GM10248 (cell line): ENCODE measurements around the gene CAAP1.

Experiments
- CTCF ChIA-PET: fragments of 300-600 bp; sonication (Branson Sonifier 250); formaldehyde crosslinking; extraction: SDS; loops from one replicate; lab custom pipeline; 2021; ENCODE audit warnings: antibody characterized with exemption; lab: Yijun Ruan, JAX
- POLR2A ChIA-PET: fragments of 350-650 bp; sonication (Branson Sonifier 250); formaldehyde crosslinking; extraction: SDS; loops from one replicate; lab custom pipeline; 2020; ENCODE audit warnings: antibody characterized with exemption; lab: Yijun Ruan, JAX
- DNase-seq: peaks from one replicate; pipeline ENCODE4 v3.0.0; 2012; ENCODE audit errors: extremely low spot score
- CTCF ChIP-seq: IDR thresholded peaks from 2 replicates; pipeline ENCODE4 v1.5.1; 2012; ENCODE audit warnings: mild to moderate bottlenecking, low read depth; ENCODE audit errors: extremely low read depth, missing control alignments, control extremely low read depth

Gene CAAP1

GRCh38 chr9:26928902-26929495 is 36.4 kb upstream of the CAAP1 start:
- TF ChIP-seq CTCF: no peak
- ChIA-PET CTCF (interaction anchor here (1.5 to 2.1 kb wide), 4 partner anchors 9 to 13 kb away, joined by 4 to 7 read pairs (median 6); no protein-coding TSS in a partner anchor), POLR2A (no interaction called here)
- no peak for DNase-seq

DNA sequence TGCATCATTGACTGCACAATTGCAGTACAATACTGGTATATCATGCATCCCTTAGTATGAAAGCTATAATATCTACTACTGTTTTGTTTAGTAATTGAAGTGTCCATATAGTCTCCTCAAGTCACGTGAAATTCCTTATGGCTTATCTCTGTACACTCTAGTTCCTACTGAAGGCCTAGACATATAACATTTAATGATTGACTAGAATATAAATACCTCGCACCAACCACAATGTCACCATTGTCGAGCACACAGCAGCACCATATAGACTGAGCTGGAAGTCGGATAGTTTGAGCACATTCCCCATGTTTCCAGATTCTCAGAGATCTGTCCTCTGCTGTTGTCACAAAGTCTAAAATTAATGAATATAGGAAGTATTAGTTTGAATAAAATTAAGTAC is 33.0 kb upstream of the CAAP1 start:
- POLR2A ChIA-PET: no interaction called here
- no peak for TF ChIP-seq CTCF
- no peak for DNase-seq
- CTCF ChIA-PET: no interaction called here

DNA sequence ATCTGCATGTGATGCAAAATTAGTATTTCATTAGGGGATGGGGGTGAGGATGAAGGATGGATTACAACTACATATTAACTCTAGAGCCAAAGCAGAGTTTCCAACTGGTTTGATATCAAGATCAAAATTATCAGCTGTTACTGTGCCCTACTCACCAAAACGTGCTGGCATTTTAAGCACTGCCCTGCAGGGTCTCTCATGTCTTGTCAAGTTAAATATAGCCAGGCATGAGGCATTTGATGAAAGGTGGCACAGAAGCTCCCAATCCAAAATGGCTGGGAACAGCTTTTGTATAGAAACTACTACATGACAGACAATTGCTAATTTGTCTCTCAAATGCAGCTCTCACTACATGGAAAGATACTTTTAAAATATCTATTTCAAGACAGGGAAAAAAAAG is 27.1 kb upstream of the CAAP1 start:
- DNase-seq: no peak
- POLR2A ChIA-PET: no interaction called here
- CTCF ChIA-PET: interaction anchor here (0.7 to 2.0 kb wide), 2 partner anchors 8 to 31 kb away, joined by 3 to 6 read pairs; no protein-coding TSS in a partner anchor
- TF ChIP-seq CTCF: no peak

DNA sequence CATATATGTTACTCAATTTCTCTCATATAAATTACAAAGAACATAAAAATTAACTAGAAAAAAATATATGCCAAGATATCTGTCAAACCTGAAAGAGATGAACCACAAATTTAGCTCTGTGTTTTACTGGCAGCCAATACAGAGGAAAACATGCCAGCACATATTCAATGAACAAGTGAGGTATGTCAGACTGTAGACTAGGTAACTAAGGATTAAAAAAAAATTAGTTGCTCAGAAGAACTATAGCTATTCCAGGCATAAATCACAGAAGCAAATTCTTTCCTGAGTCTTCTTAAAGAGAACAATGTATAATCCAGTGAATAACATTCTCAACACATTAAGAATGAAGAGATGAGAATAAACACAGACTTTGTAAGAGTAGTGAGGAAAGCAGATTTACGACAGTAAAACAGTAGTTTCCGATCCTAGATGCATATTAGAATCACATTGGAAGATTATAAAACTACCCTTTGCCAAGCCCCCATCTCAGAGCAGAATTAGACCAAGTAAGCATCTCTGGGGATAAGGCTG is 20.6 kb upstream of the CAAP1 start:
- ChIA-PET POLR2A (no interaction called here), CTCF (interaction anchor here (0.8 to 2.2 kb wide), 4 partner anchors 12 to 56 kb away, joined by 3 to 6 read pairs (median 4); no protein-coding TSS in a partner anchor)
- TF ChIP-seq CTCF: no peak
- DNase-seq: no peak

GRCh38 chr9:26904671-26905070 is 12.1 kb upstream of the CAAP1 start:
- CTCF ChIA-PET: no interaction called here
- POLR2A ChIA-PET: no interaction called here
- no peak for DNase-seq
- TF ChIP-seq CTCF: no peak

GRCh38 chr9:26904070-26904469 is 11.5 kb upstream of the CAAP1 start:
- ChIA-PET POLR2A (no interaction called here), CTCF (interaction anchor here (0.9 kb wide), 1 partner anchor 10 kb away, joined by 3 read pairs; no protein-coding TSS in a partner anchor)
- no peak for TF ChIP-seq CTCF
- DNase-seq: no peak
